Panc1 (cell line): Measurements from ENCODE around the gene PFN3. TPM values are rescaled to one million over a fixed set of nuclear protein-coding genes. Genes with fewer than 3 reads are reported as not detected.

ENCODE experiments used
- ATAC-seq: fragments of 200-7000 bp; cut with Tn5 transposase; 2 replicates; pipeline ENCODE4 v1.9.1; 2020; ENCODE audit warnings: mild to moderate bottlenecking, moderate library complexity
- BruUV-seq: library from RNA; stranded (reverse); fragments of 400-500 nt; replicated peaks from 2 replicates; lab custom pipeline; 2021; lab: Mats Ljungman, UMichigan
- CTCF ChIA-PET: fragments of 300-600 bp; sonication (Branson Sonifier 250); formaldehyde crosslinking; loops from one replicate; lab custom pipeline; 2022; ENCODE audit warnings: antibody characterized with exemption; lab: Charles Lee
- POLR2A ChIA-PET: fragments of 300-600 bp; sonication (Branson Sonifier 250); formaldehyde crosslinking; loops from one replicate; lab custom pipeline; 2022; ENCODE audit warnings: antibody characterized with exemption; lab: Charles Lee
- DNase-seq: peaks from one replicate; pipeline ENCODE4 v3.0.0-alpha.2; 2010; ENCODE audit warnings: low read depth, low spot score
- H3K27ac ChIP-seq: 2 replicates; pipeline ENCODE4 v1.5.1; 2011; ENCODE audit warnings: mild to moderate bottlenecking, low read length, inconsistent platforms
- H3K27me3 ChIP-seq: fragments of 200-500 bp; sonication (Bioruptor generic); 2 replicates; pipeline ENCODE4 v1.6.0; 2014; ENCODE audit warnings: low read length, inconsistent platforms; ENCODE audit not compliant: control insufficient read depth, insufficient read depth
- H3K36me3 ChIP-seq: fragments of 200-500 bp; sonication (Bioruptor generic); 2 replicates; pipeline ENCODE4 v1.5.1; 2014; ENCODE audit warnings: inconsistent platforms, mild to moderate bottlenecking, low read length, moderate library complexity; ENCODE audit not compliant: control insufficient read depth, insufficient read depth
- H3K4me1 ChIP-seq: 2 replicates; pipeline ENCODE4 v1.5.1; 2011; ENCODE audit warnings: inconsistent platforms, mild to moderate bottlenecking, low read length, moderate library complexity; ENCODE audit not compliant: control insufficient read depth, insufficient read depth
- H3K4me3 ChIP-seq, 2 experiments: 2 replicates each; pipeline ENCODE4 v1.5.1; 2011 to 2012; ENCODE audit warnings: low read depth in 2 of 2, low read length in 2 of 2, mild to moderate bottlenecking in 2 of 2, inconsistent platforms in 1 of 2, moderate library complexity in 1 of 2
- H3K9me3 ChIP-seq: fragments of 200-500 bp; sonication (Bioruptor generic); 2 replicates; pipeline ENCODE4 v1.5.1; 2014; ENCODE audit warnings: low read depth, mild to moderate bottlenecking, inconsistent platforms, low read length, moderate library complexity; ENCODE audit not compliant: control insufficient read depth, insufficient read depth
- CTCF ChIP-seq: fragments of 450-650 bp; IDR thresholded peaks from 2 replicates; pipeline ENCODE4 v1.5.1; 2017; ENCODE audit warnings: mild to moderate bottlenecking
- POLR2AphosphoS5 ChIP-seq: IDR thresholded peaks from 2 replicates; pipeline ENCODE4 v1.6.1; 2012; ENCODE audit warnings: mild to moderate bottlenecking, low read depth, low read length, moderate library complexity
- REST ChIP-seq, 2 experiments: IDR thresholded peaks; 2 replicates each; pipeline ENCODE4 v1.6.1; 2011 to 2012; ENCODE audit warnings: low read depth in 2 of 2, control low read depth in 1 of 2, low read length in 1 of 2, mild to moderate bottlenecking in 1 of 2, moderate library complexity in 1 of 2; ENCODE audit not compliant: insufficient read depth in 1 of 2
- SIN3A ChIP-seq: IDR thresholded peaks from 2 replicates; pipeline ENCODE4 v1.6.1; 2012; ENCODE audit warnings: low read depth, mild to moderate bottlenecking, low read length, moderate library complexity, borderline replicate concordance; ENCODE audit not compliant: insufficient read depth
- TCF7L2 ChIP-seq: IDR thresholded peaks from 2 replicates; pipeline ENCODE4 v1.6.1; 2011; ENCODE audit warnings: mild to moderate bottlenecking, low read depth, low read length, inconsistent platforms
- in situ Hi-C: cut with HindIII; loops from 2 replicates; pipeline ENCODE4 v1.10.0; 2016; ENCODE audit warnings: low sequenced_read_pairs, low pct_unique_long_range_greater_than_20kb
- intact Hi-C: fragments of 100-400 bp; cut with micrococcal nuclease; formaldehyde crosslinking; loops from one replicate; pipeline ENCODE4 v1.10.0; 2022; ENCODE audit not compliant: unreplicated experiment
- total RNA-seq: library from RNA; stranded (reverse); gene quantifications from one replicate; pipeline ENCODE4 v1.2.1, GENCODE V29; 2021; ENCODE audit not compliant: unreplicated experiment

The PFN3 gene
- total RNA-seq, 1 experiment from 2014 or later: not detected

DNA sequence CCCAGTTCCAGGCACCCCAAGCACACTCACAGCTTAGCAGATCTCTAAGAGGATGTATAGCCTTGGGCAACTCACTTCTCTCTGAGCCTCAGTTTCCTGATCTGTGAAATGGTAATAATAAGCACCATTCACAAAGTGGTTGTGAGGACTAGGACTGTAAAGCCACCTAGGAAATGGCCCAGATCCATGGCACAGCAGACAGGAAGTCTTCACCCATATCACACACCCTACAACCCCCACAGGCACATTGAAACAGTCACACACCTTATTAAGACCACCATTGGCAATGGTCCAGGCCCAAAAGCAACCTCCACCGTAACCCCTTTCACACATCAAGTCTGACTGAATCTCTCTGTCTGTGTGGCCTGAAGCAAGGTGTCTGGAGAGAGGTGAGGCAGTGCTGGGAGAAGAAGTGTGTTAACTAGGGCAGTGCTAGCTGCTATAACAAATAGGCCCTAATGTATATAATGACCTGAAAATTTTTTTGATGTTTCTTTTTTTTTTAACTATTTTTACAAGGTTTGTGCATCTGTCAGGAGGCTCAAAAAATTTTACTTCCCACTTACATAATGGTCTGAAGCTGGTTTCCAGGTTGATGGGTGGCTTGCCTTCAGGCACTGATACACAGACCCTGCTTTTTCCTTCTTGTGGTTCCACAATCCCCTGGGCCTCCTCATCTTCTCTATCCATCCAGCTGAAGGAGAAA is 45.1 kb downstream of the PFN3 start:
- no peak overlapping the region for H3K4me3 ChIP-seq
- BruUV-seq: no TSS peak
- intact Hi-C loops (no loop called here), in situ Hi-C loops (no loop called here)
- no peak for DNase-seq
- H3K27ac ChIP-seq: no peak overlapping the region
- TF ChIP-seq CTCF: no peak
- no peak for TF ChIP-seq REST (IDR thresholded peaks at IDR 0.05; ENCODE audit: insufficient read depth in 1 of 2, low read depth in 2 of 2, low read length in 1 of 2)
- no peak for TF ChIP-seq TCF7L2
- TF ChIP-seq POLR2AphosphoS5: no peak
- ChIA-PET CTCF (no interaction called here), POLR2A (no interaction called here)
- peaks cover 6% of the 10 kb centered on the region for H3K4me1 ChIP-seq
- H3K9me3 ChIP-seq: no peaks in the 10 kb centered on the region
- no peak for ATAC-seq
- H3K27me3 ChIP-seq: no peaks in the 10 kb centered on the region
- no peaks in the 10 kb centered on the region for H3K36me3 ChIP-seq

DNA sequence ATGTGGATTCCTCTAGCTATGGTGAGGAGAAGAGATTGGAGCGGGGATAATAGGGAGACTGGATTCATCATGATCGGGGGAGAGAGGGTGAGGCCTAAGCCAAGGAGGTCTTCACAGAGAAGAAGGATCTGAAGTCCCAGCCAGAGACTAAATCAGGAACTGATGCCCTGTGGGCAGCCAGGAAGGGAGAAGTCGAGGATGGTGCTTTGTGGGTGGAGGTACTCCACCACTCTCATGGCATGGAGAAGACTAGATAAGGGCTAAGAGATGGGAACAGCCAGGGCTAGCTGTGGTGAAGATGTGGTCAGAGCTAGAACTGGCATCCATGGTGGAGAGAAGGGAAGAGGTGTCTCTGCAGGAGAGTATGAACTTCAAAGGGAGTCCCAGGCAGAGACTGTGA is 45.8 kb downstream of the PFN3 start:
- no peak overlapping the region for H3K27ac ChIP-seq
- POLR2A ChIA-PET: no interaction called here
- H3K4me1 ChIP-seq: peaks cover 12% of the 10 kb centered on the region
- in situ Hi-C loops: no loop called here
- no peak for DNase-seq
- no peak for ATAC-seq
- no peaks in the 10 kb centered on the region for H3K36me3 ChIP-seq
- no TSS peak for BruUV-seq
- no peak overlapping the region for H3K4me3 ChIP-seq
- intact Hi-C loops: no loop called here
- CTCF ChIA-PET: interaction anchor here (0.6 kb wide), 1 partner anchor 347 kb away, joined by 3 read pairs; no protein-coding TSS in a partner anchor
- H3K27me3 ChIP-seq: no peaks in the 10 kb centered on the region
- TF ChIP-seq POLR2AphosphoS5 (no peak), SIN3A (no peak), TCF7L2 (no peak), CTCF (no peak)
- no peaks in the 10 kb centered on the region for H3K9me3 ChIP-seq
